Brain microvascular endothelial cell (primary cell): ENCODE measurements around the gene MYT1.

ENCODE experiments used
- DNase-seq: peaks from one replicate; pipeline ENCODE4 v3.0.0-alpha.2; 2020
- H3K27ac ChIP-seq: fragments of 250-450 bp; sonication (Bioruptor Pico); 2 replicates; pipeline ENCODE4 v1.5.1; 2020; ENCODE audit warnings: mild to moderate bottlenecking, moderate library complexity
- H3K27me3 ChIP-seq: fragments of 250-450 bp; sonication (Bioruptor Pico); replicated peaks from 2 replicates; pipeline ENCODE4 v1.5.1; 2020; ENCODE audit warnings: mild to moderate bottlenecking
- H3K36me3 ChIP-seq: fragments of 250-450 bp; sonication (Bioruptor Pico); replicated peaks from 2 replicates; pipeline ENCODE4 v1.5.1; 2020; ENCODE audit warnings: mild to moderate bottlenecking
- H3K4me3 ChIP-seq: 2 replicates; pipeline ENCODE4 v1.5.1; 2011; ENCODE audit warnings: low read depth, mild to moderate bottlenecking, control low read depth, low read length, moderate library complexity
- in situ Hi-C: cut with HindIII; loops from 2 replicates; pipeline ENCODE4 v1.10.0; 2017; ENCODE audit warnings: low sequenced_read_pairs, low pct_ligation_motif_present
- TF ChIP-seq, protein P1 (sequence below): IDR thresholded peaks from 2 replicates; pipeline ENCODE4 v1.5.1; 2011; ENCODE audit warnings: low read depth, mild to moderate bottlenecking, moderate library complexity, low read length, control low read depth, inconsistent platforms; ENCODE audit errors: missing control alignments

MYT1 gene

DNA sequence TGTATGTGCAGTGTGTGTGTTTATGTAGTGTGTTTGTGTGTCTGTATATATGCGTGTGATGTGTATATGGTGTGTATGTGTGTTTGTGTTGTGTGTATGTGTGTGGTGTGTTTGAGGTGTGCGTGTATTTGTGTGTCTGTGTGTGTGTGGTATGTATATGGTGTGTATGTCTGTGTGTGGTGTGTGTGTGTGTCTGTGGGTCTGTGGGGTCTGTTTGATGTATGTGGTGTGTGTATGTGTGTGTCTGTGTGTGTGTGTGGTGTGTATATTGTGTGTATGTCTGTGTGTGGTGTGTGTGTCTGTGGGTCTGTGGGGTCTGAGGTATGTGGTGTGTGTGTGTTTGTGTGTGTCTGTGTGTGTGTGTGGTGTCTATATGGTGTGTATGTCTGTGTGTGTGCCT, 10.8 kb upstream of the MYT1 start:
- in situ Hi-C loops, result no loop called here
- H3K36me3 ChIP-seq, result no peaks in the 10 kb centered on the region
- no peak for DNase-seq
- no peaks in the 10 kb centered on the region for H3K27me3 ChIP-seq
- H3K27ac ChIP-seq, result no peak overlapping the region
- TF ChIP-seq, protein P1, sequence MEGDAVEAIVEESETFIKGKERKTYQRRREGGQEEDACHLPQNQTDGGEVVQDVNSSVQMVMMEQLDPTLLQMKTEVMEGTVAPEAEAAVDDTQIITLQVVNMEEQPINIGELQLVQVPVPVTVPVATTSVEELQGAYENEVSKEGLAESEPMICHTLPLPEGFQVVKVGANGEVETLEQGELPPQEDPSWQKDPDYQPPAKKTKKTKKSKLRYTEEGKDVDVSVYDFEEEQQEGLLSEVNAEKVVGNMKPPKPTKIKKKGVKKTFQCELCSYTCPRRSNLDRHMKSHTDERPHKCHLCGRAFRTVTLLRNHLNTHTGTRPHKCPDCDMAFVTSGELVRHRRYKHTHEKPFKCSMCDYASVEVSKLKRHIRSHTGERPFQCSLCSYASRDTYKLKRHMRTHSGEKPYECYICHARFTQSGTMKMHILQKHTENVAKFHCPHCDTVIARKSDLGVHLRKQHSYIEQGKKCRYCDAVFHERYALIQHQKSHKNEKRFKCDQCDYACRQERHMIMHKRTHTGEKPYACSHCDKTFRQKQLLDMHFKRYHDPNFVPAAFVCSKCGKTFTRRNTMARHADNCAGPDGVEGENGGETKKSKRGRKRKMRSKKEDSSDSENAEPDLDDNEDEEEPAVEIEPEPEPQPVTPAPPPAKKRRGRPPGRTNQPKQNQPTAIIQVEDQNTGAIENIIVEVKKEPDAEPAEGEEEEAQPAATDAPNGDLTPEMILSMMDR, result no peak
- no peak overlapping the region for H3K4me3 ChIP-seq

DNA sequence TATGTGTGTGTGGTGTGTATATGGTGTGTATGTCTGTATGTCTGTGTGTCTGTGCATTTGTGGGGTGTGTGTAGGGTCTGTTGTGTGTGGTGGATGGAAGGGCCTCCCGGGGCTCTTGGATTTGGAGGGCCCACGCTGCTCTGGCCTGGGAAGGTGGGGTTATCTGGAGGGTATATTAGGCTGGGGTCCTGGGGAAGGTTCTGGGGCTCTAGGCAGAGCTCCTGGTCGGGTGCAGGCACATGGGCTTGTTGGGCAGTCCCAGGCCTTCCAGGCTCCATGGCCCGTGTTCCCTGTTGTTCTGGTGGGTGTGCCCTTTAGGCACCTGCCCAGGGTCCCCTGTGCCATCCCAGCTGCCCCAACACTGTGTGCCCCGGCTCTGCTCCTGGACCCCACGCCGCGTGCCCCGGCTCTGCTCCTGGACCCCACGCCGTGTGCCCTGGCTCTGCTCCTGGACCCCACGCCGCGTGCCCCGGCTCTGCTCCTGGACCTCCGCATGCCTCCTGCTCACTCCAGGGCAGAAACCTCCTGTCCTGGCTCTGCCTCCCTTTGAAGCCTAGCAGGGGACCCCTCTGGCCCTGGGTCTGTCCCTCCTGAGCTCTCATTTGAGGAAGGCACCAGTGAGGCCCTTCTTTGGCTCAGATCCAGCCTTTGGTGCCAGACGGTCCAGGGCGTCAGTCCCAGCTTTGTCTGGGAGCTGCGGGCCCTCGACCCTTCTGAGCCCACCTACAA, 10.2 kb upstream of the MYT1 start:
- TF ChIP-seq, protein P1, result no peak
- Histone ChIP-seq H3K27ac (no peak overlapping the region), H3K4me3 (no peak overlapping the region), H3K36me3 (no peaks in the 10 kb centered on the region), H3K27me3 (no peaks in the 10 kb centered on the region)
- in situ Hi-C loops, result no loop called here
- no peak for DNase-seq

DNA sequence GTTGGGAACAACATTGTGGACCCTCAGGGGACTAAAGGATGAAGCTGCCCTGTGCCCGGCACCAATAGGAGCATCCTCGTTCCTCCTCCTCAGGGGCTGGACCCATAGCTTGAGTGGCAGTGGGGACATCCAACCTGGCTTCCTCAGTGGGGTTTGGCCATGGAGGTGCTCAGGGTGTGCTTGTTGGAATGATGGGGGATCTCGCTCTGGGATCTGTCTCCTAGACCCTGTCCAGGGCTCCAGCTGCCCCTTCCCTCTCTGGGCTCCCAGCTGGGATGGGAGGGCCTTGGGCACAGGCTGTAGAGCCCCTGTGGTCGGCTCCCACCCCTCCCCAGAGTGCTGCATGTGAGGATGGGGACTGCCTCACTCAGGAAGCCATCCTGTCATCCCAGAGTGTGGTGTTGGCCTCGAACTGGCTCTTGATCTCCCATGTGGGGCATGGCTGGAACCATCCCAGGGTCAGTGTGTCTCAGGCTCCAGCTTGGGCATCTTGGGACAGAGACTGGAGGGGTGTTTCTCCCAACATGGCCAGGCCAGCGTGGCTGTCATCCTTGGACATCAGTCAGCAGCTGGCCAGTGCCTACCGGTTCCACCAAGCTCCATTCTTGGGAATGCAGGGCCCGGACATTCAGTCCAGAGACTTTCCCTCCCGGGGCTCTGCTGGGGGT, 9.5 kb upstream of the MYT1 start:
- in situ Hi-C loops, result no loop called here
- DNase-seq, result no peak
- H3K27ac ChIP-seq, result no peak overlapping the region
- H3K4me3 ChIP-seq, result no peak overlapping the region
- no peaks in the 10 kb centered on the region for H3K36me3 ChIP-seq
- no peaks in the 10 kb centered on the region for H3K27me3 ChIP-seq
- TF ChIP-seq, protein P1, result no peak

DNA sequence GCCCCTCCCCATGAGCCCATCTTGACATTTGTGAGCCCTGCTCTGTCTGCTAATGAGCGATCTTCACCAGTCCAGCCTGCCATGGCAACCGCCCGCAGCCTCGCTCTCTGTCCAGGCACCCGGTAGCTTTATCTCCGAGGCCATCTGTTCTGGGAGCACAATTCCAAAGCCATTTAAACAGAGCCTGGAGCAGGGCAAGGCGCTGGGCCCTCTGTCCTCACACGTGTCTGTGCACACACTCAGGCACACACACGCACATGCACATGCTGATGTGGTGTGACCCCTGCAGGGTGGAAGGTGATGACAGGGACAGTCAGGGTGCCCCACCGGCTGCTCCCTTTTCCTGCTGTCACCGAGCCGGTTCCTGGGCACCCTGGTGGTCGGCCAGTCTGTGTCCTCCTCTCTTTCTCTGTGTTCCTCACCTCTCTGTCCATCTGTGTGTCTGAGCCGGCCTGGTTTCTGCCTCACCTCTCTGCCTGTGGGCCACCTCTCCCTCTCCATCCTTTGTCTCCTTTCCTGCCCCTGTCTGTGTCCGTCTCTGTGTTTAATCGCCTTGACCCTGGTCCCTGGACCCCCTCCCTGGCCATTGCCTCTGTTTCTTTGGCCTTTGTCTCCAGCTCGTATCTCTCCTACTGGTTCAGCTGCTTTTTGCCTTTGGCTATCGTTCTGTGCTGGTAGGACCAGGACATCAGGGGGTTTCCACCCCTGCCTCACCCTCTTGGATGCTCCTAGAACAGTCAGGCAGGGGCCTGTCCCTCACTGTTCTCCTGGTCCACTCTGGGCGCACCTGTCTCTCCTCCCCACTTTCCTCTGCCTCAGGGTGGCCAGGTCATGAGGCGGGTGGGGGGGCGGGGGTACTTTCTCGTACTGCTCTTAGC, 8.8 kb upstream of the MYT1 start:
- Histone ChIP-seq H3K4me3 (no peak overlapping the region), H3K27me3 (peaks cover 5% of the 10 kb centered on the region), H3K27ac (no peak overlapping the region), H3K36me3 (no peaks in the 10 kb centered on the region)
- no peak for DNase-seq
- in situ Hi-C loops, result no loop called here
- TF ChIP-seq, protein P1, result no peak

DNA sequence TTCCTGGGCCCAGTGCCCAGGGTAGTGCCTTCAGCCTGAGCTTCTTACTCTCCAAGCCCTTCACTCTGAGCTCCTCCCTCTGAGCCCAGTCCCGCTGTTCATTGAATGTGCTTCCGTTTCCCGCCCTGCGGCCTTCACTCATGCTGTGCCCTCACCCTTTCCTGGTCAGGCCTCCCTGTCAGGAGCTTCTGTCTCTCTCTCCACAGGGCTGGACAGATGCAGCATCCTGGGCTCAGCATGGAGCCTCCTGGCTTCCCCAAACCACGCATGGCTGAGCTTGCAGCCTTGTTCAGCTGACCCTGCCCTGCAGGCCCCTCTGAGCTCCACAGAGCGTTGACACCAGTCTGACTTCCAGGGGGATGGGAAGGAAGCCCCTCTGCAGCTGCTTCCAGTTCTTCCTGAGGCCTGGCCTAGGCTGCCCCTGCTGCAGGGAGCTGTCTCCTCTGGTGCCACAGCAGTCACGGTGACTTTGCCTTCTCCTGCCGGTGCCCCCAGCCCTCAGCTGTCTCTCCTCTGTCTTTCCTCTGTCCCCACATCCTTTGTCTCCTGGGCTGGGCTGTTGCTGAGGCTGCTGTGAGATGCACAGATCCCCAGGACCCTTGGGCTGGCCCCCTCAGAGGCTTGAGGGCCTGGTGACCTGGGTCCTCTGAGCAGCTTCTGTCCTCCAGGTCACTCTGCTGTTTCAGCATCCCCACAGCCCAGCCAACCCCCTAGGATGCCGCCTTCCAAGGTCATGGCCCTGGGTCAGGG, 7.9 kb upstream of the MYT1 start:
- Histone ChIP-seq H3K27ac (no peak overlapping the region), H3K4me3 (no peak overlapping the region), H3K27me3 (peaks cover 13% of the 10 kb centered on the region), H3K36me3 (no peaks in the 10 kb centered on the region)
- in situ Hi-C loops, result no loop called here
- TF ChIP-seq, protein P1, result no peak
- no peak for DNase-seq
